GM11168 (cell line): ENCODE results near the gene LOXHD1.

ENCODE experiments used
- in situ Hi-C: fragments of 300-500 bp; cut with MboI; formaldehyde crosslinking; loops from one replicate; pipeline ENCODE4 v1.12.0; 2022; ENCODE audit warnings: low sequenced_read_pairs; ENCODE audit not compliant: unreplicated experiment

Gene LOXHD1

GRCh38 chr18:46583711-46584110 is 73.3 kb downstream of the LOXHD1 start:
- in situ Hi-C loops: no loop called here

GRCh38 chr18:46581648-46582047 is 75.4 kb downstream of the LOXHD1 start:
- in situ Hi-C loops: no loop called here

- in situ Hi-C loops: no loop called here
Measured at GRCh38 chr18:46578987-46579386, 78.0 kb downstream of the LOXHD1 start.

GRCh38 chr18:46577546-46577945 is 79.5 kb downstream of the LOXHD1 start:
- in situ Hi-C loops: no loop called here

- in situ Hi-C loops: no loop called here
Measured at GRCh38 chr18:46575851-46576250, 81.2 kb downstream of the LOXHD1 start.

- in situ Hi-C loops: no loop called here
Measured at GRCh38 chr18:46574743-46575115, 82.3 kb downstream of the LOXHD1 start.

- in situ Hi-C loops: no loop called here
Measured at GRCh38 chr18:46574000-46574742, 82.8 kb downstream of the LOXHD1 start.

GRCh38 chr18:46573156-46573555 is 83.9 kb downstream of the LOXHD1 start:
- in situ Hi-C loops: no loop called here

- in situ Hi-C loops: no loop called here
Measured at GRCh38 chr18:46571756-46572155, 85.3 kb downstream of the LOXHD1 start.

GRCh38 chr18:46570666-46571065 is 86.4 kb downstream of the LOXHD1 start:
- in situ Hi-C loops: no loop called here

- in situ Hi-C loops: no loop called here
Measured at GRCh38 chr18:46570134-46570533, 86.9 kb downstream of the LOXHD1 start.

GRCh38 chr18:46569211-46569610 is 87.8 kb downstream of the LOXHD1 start:
- in situ Hi-C loops: no loop called here

- in situ Hi-C loops: no loop called here
Measured at GRCh38 chr18:46567196-46567595, 89.8 kb downstream of the LOXHD1 start.

GRCh38 chr18:46566111-46566510 is 90.9 kb downstream of the LOXHD1 start:
- in situ Hi-C loops: no loop called here

GRCh38 chr18:46565256-46565655 is 91.8 kb downstream of the LOXHD1 start:
- in situ Hi-C loops: no loop called here

- in situ Hi-C loops: no loop called here
Measured at GRCh38 chr18:46563317-46563716, 93.7 kb downstream of the LOXHD1 start.

- in situ Hi-C loops: no loop called here
Measured at GRCh38 chr18:46562674-46563192, 94.3 kb downstream of the LOXHD1 start.

- in situ Hi-C loops: no loop called here
Measured at GRCh38 chr18:46560671-46561045, 96.4 kb downstream of the LOXHD1 start.

GRCh38 chr18:46559946-46560670 is 96.9 kb downstream of the LOXHD1 start:
- in situ Hi-C loops: no loop called here

- in situ Hi-C loops: no loop called here
Measured at GRCh38 chr18:46559296-46559695, 97.7 kb downstream of the LOXHD1 start.

- in situ Hi-C loops: no loop called here
Measured at GRCh38 chr18:46556590-46557206, 100.3 kb downstream of the LOXHD1 start.
